ENCODE measurements around the gene CTSC.

CTSC gene

GRCh38 chr11:88367310-88367709, 29.8 kb upstream of the CTSC start:
- TF ChIP-seq CTCF (IDR thresholded peaks at IDR 0.05; ENCODE audit: insufficient read depth, low read length, poor library complexity, severe bottlenecking), result no peak
- no peaks in the 10 kb centered on the region for H3K27me3 ChIP-seq (replicated peaks; ENCODE audit: control insufficient read depth, insufficient read depth, low read length)
- no peak for DNase-seq (ENCODE audit: extremely low read depth, insufficient read length)
- H3K36me3 ChIP-seq (ENCODE audit: control insufficient read depth, insufficient read depth, low read length), result no peaks in the 10 kb centered on the region
- no peak overlapping the region for H3K4me3 ChIP-seq (replicated peaks; ENCODE audit: low read depth, low read length)

GRCh38 chr11:88363648-88364065, 26.1 kb upstream of the CTSC start:
- no peaks in the 10 kb centered on the region for H3K36me3 ChIP-seq (ENCODE audit: control insufficient read depth, insufficient read depth, low read length)
- no peak for DNase-seq (ENCODE audit: extremely low read depth, insufficient read length)
- no peak for TF ChIP-seq CTCF (IDR thresholded peaks at IDR 0.05; ENCODE audit: insufficient read depth, low read length, poor library complexity, severe bottlenecking)
- H3K4me3 ChIP-seq (replicated peaks; ENCODE audit: low read depth, low read length), result no peak overlapping the region
- H3K27me3 ChIP-seq (replicated peaks; ENCODE audit: control insufficient read depth, insufficient read depth, low read length), result no peaks in the 10 kb centered on the region

- Histone ChIP-seq H3K4me3 (replicated peaks; ENCODE audit: low read depth, low read length) (no peak overlapping the region), H3K36me3 (ENCODE audit: control insufficient read depth, insufficient read depth, low read length) (no peaks in the 10 kb centered on the region), H3K27me3 (replicated peaks; ENCODE audit: control insufficient read depth, insufficient read depth, low read length) (no peaks in the 10 kb centered on the region)
- DNase-seq (ENCODE audit: extremely low read depth, insufficient read length), result no peak
- TF ChIP-seq CTCF (IDR thresholded peaks at IDR 0.05; ENCODE audit: insufficient read depth, low read length, poor library complexity, severe bottlenecking), result no peak
These were observed 25.5 kb upstream of the CTSC start for GRCh38 chr11:88363004-88363403.

- no peak for DNase-seq (ENCODE audit: extremely low read depth, insufficient read length)
- H3K4me3 ChIP-seq (replicated peaks; ENCODE audit: low read depth, low read length), result no peak overlapping the region
- H3K36me3 ChIP-seq (ENCODE audit: control insufficient read depth, insufficient read depth, low read length), result no peaks in the 10 kb centered on the region
- TF ChIP-seq CTCF (IDR thresholded peaks at IDR 0.05; ENCODE audit: insufficient read depth, low read length, poor library complexity, severe bottlenecking), result no peak
- H3K27me3 ChIP-seq (replicated peaks; ENCODE audit: control insufficient read depth, insufficient read depth, low read length), result no peaks in the 10 kb centered on the region
These were observed 22.6 kb upstream of the CTSC start for GRCh38 chr11:88360141-88360540.

GRCh38 chr11:88359541-88359940, 22.0 kb upstream of the CTSC start:
- TF ChIP-seq CTCF (IDR thresholded peaks at IDR 0.05; ENCODE audit: insufficient read depth, low read length, poor library complexity, severe bottlenecking), result no peak
- no peaks in the 10 kb centered on the region for H3K36me3 ChIP-seq (ENCODE audit: control insufficient read depth, insufficient read depth, low read length)
- H3K4me3 ChIP-seq (replicated peaks; ENCODE audit: low read depth, low read length), result peak overlapping the region; percentile 28
- DNase-seq (ENCODE audit: extremely low read depth, insufficient read length), result peak; percentile 53
- H3K27me3 ChIP-seq (replicated peaks; ENCODE audit: control insufficient read depth, insufficient read depth, low read length), result no peaks in the 10 kb centered on the region

- H3K36me3 ChIP-seq (ENCODE audit: control insufficient read depth, insufficient read depth, low read length), result no peaks in the 10 kb centered on the region
- TF ChIP-seq CTCF (IDR thresholded peaks at IDR 0.05; ENCODE audit: insufficient read depth, low read length, poor library complexity, severe bottlenecking), result no peak
- DNase-seq (ENCODE audit: extremely low read depth, insufficient read length), result no peak
- H3K27me3 ChIP-seq (replicated peaks; ENCODE audit: control insufficient read depth, insufficient read depth, low read length), result no peaks in the 10 kb centered on the region
- peak overlapping the region; percentile 28 for H3K4me3 ChIP-seq (replicated peaks; ENCODE audit: low read depth, low read length)
These were observed 21.6 kb upstream of the CTSC start for GRCh38 chr11:88359114-88359513.
